Loucy (cell line): ENCODE measurements around the gene SPAG17.
A peak's percentile ranks its signal among the peaks of the same experiment; 100 is the strongest.

Source experiments
- H2AFZ ChIP-seq: fragments of 200-600 bp; sonication (generic); 2 replicates; pipeline ENCODE4 v1.6.0; 2016; ENCODE audit warnings: antibody characterized with exemption, mild to moderate bottlenecking, low read length, moderate library complexity
- H3F3A ChIP-seq: fragments of 200-600 bp; 2 replicates; pipeline ENCODE4 v1.6.0; 2016; ENCODE audit warnings: antibody characterized with exemption, low read depth, mild to moderate bottlenecking
- H3K27me3 ChIP-seq: fragments of 200-600 bp; sonication (generic); 2 replicates; pipeline ENCODE4 v1.6.1; 2014; ENCODE audit warnings: low read length, mild to moderate bottlenecking; ENCODE audit not compliant: insufficient read depth, poor library complexity, severe bottlenecking
- H3K36me3 ChIP-seq: fragments of 200-600 bp; sonication (generic); 2 replicates; pipeline ENCODE4 v1.6.1; 2016; ENCODE audit warnings: low read length; ENCODE audit not compliant: insufficient read depth
- H3K4me1 ChIP-seq: fragments of 200-600 bp; sonication (generic); 2 replicates; pipeline ENCODE4 v1.5.1; 2014; ENCODE audit warnings: low read length, mild to moderate bottlenecking; ENCODE audit not compliant: insufficient read depth, poor library complexity, severe bottlenecking
- H3K4me2 ChIP-seq: fragments of 200-600 bp; sonication (generic); 2 replicates; pipeline ENCODE4 v1.6.0; 2014; ENCODE audit warnings: antibody characterized with exemption, low read length, low read depth, mild to moderate bottlenecking; ENCODE audit not compliant: poor library complexity, severe bottlenecking
- H3K4me3 ChIP-seq: fragments of 200-600 bp; sonication (generic); 2 replicates; pipeline ENCODE4 v1.5.1; 2014; ENCODE audit warnings: low read length, mild to moderate bottlenecking, mixed read lengths; ENCODE audit not compliant: poor library complexity, severe bottlenecking
- H3K79me2 ChIP-seq: fragments of 200-600 bp; sonication (generic); 2 replicates; pipeline ENCODE4 v1.6.1; 2014; ENCODE audit warnings: low read length; ENCODE audit not compliant: insufficient read depth
- H3K9ac ChIP-seq: fragments of 200-600 bp; sonication (generic); 2 replicates; pipeline ENCODE4 v1.6.0; 2014; ENCODE audit warnings: mild to moderate bottlenecking, low read depth, low read length, moderate library complexity; ENCODE audit not compliant: poor library complexity, severe bottlenecking
- H3K9me2 ChIP-seq: fragments of 200-600 bp; sonication (generic); replicated peaks from 2 replicates; pipeline ENCODE4 v1.6.1; 2016; ENCODE audit warnings: low read depth, low read length, mixed read lengths
- H3K9me3 ChIP-seq: fragments of 200-600 bp; sonication (generic); 2 replicates; pipeline ENCODE4 v1.6.1; 2014; ENCODE audit warnings: mild to moderate bottlenecking, antibody characterized with exemption, low read length, low read depth; ENCODE audit not compliant: insufficient read depth
- H4K20me1 ChIP-seq: fragments of 200-600 bp; sonication (generic); 2 replicates; pipeline ENCODE4 v1.6.0; 2014; ENCODE audit warnings: antibody characterized with exemption, low read length, mild to moderate bottlenecking; ENCODE audit not compliant: insufficient read depth, poor library complexity, severe bottlenecking
- EZH2phosphoT487 ChIP-seq: fragments of 200-600 bp; IDR thresholded peaks from 2 replicates; pipeline ENCODE4 v1.6.1; 2018; ENCODE audit warnings: antibody characterized with exemption, mild to moderate bottlenecking, moderate library complexity, borderline replicate concordance
- TF ChIP-seq, protein P1 (sequence below): fragments of 200-600 bp; sonication (generic); conservative IDR thresholded peaks from 2 replicates; pipeline ENCODE4 v1.5.1; 2014; ENCODE audit warnings: mild to moderate bottlenecking, antibody characterized with exemption, low read length

SPAG17 gene

DNA sequence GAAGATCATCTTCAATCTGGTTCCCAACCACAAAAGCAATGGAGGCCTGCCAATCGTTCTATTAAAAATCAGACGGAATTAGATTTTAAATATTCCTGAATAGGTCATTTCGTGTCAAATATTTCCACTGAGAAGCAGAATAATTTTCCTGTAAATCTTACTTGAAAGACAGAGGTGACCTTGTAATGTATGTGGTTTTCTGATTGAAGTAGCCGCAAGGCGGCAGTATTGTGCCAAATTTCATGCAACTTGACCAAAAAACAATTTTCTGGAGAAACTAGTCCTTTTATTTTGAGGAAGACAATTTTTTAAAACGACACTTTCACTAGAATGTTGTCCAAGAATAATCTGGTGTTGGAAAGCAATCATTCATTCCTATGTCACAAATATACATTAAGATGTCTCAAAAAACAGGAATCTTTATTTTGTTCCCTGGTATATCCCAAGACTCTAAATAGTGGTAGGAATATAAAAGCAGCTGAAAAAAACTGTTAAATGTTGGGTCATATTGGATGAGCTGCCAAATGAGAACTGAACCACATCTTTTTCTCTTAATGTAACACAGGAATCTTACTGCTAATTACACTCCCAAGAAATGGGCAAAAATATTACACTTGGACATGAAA lies 33.6 kb downstream of the SPAG17 start:
- no peaks in the 10 kb centered on the region for H3K36me3 ChIP-seq
- H3K4me2 ChIP-seq = no peak overlapping the region
- TF ChIP-seq, protein P1, sequence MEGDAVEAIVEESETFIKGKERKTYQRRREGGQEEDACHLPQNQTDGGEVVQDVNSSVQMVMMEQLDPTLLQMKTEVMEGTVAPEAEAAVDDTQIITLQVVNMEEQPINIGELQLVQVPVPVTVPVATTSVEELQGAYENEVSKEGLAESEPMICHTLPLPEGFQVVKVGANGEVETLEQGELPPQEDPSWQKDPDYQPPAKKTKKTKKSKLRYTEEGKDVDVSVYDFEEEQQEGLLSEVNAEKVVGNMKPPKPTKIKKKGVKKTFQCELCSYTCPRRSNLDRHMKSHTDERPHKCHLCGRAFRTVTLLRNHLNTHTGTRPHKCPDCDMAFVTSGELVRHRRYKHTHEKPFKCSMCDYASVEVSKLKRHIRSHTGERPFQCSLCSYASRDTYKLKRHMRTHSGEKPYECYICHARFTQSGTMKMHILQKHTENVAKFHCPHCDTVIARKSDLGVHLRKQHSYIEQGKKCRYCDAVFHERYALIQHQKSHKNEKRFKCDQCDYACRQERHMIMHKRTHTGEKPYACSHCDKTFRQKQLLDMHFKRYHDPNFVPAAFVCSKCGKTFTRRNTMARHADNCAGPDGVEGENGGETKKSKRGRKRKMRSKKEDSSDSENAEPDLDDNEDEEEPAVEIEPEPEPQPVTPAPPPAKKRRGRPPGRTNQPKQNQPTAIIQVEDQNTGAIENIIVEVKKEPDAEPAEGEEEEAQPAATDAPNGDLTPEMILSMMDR = peak; percentile 92
- TF ChIP-seq EZH2phosphoT487 = no peak
- no peak overlapping the region for H2AFZ ChIP-seq
- no peaks in the 10 kb centered on the region for H4K20me1 ChIP-seq
- H3K9ac ChIP-seq = no peak overlapping the region
- no peaks in the 10 kb centered on the region for H3K9me2 ChIP-seq
- no peak overlapping the region for H3K4me3 ChIP-seq
- no peaks in the 10 kb centered on the region for H3K9me3 ChIP-seq
- H3F3A ChIP-seq = no peaks in the 10 kb centered on the region
- no peaks in the 10 kb centered on the region for H3K27me3 ChIP-seq
- no peaks in the 10 kb centered on the region for H3K4me1 ChIP-seq
- no peaks in the 10 kb centered on the region for H3K79me2 ChIP-seq

DNA sequence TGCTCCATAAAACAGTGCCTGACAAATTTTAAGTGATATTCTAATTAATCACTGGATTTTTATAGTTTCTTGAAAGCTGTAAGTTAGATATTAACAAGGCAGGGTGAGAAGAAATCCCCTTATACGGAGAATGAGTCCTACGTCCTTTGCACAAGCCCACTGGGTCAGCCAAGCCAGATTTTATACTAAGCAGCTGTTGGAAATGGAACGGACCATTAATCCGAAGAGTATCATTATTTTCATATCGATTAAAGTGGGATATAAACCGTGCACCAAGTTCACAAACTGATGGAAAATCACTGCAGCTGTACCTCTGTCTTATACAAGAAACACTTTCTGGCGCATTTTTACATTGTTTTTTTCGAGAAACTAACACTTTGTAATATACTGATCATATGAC lies 35.2 kb downstream of the SPAG17 start:
- no peaks in the 10 kb centered on the region for H3K9me3 ChIP-seq
- H3K36me3 ChIP-seq = no peaks in the 10 kb centered on the region
- no peak overlapping the region for H3K4me3 ChIP-seq
- no peak overlapping the region for H2AFZ ChIP-seq
- H3K79me2 ChIP-seq = no peaks in the 10 kb centered on the region
- H3K9ac ChIP-seq = no peak overlapping the region
- no peaks in the 10 kb centered on the region for H3F3A ChIP-seq
- H3K4me2 ChIP-seq = no peak overlapping the region
- no peaks in the 10 kb centered on the region for H4K20me1 ChIP-seq
- H3K9me2 ChIP-seq = no peaks in the 10 kb centered on the region
- H3K27me3 ChIP-seq = no peaks in the 10 kb centered on the region
- TF ChIP-seq EZH2phosphoT487 = no peak
- TF ChIP-seq, protein P1 = no peak
- no peaks in the 10 kb centered on the region for H3K4me1 ChIP-seq

DNA sequence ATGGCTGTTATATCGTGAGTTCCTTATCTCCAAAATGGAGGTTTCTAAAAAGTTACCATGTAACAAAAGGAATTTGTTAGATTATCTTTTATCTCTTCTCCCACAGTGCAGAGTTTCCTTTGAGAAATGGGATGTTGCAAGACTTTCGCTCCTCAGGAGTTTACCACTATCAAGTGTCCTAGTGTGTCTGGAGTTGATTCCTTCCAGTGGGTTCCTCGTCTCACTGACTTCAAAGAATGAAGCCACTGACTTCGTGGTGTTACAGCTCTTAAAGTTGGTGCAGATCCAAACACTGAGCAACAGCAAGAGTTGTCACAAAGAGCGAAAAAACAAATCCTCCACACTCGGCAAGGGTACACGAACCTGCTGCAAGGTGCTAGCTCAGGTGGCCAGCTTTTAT lies 37.0 kb downstream of the SPAG17 start:
- Histone ChIP-seq H3K9ac (no peak overlapping the region), H3K4me1 (no peaks in the 10 kb centered on the region), H3K36me3 (no peaks in the 10 kb centered on the region), H3K4me3 (no peak overlapping the region), H3K27me3 (no peaks in the 10 kb centered on the region), H2AFZ (no peak overlapping the region), H3F3A (no peaks in the 10 kb centered on the region), H3K4me2 (no peak overlapping the region), H3K9me2 (no peaks in the 10 kb centered on the region), H4K20me1 (no peaks in the 10 kb centered on the region), H3K9me3 (no peaks in the 10 kb centered on the region), H3K79me2 (no peaks in the 10 kb centered on the region)
- no peak for TF ChIP-seq EZH2phosphoT487

DNA sequence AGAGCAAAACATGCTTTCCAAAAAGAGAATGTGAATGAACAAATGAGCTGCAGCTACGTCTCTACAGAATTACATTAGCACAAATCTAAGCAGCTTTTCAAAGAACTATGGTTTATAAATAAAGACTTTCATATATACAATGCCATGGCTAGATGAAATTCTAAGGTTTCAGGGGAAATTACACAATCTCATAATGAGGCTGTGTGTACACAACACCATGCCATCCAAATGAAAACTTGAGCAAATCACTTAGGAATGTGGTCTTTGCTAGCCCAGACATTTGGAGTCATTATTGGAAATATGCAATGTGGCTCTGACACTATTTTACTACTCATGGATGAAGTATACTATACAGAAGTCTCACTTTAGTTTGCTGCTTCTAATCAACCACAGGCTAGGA lies 37.5 kb downstream of the SPAG17 start:
- Histone ChIP-seq H3K4me3 (no peak overlapping the region), H3K9ac (no peak overlapping the region), H3K9me3 (no peaks in the 10 kb centered on the region), H2AFZ (no peak overlapping the region), H4K20me1 (no peaks in the 10 kb centered on the region), H3K79me2 (no peaks in the 10 kb centered on the region), H3F3A (no peaks in the 10 kb centered on the region), H3K4me1 (no peaks in the 10 kb centered on the region), H3K27me3 (no peaks in the 10 kb centered on the region), H3K36me3 (no peaks in the 10 kb centered on the region), H3K9me2 (no peaks in the 10 kb centered on the region), H3K4me2 (no peak overlapping the region)
- no peak for TF ChIP-seq EZH2phosphoT487
- TF ChIP-seq, protein P1 = no peak
